Kidney (tissue), 14 donors: ENCODE data around the gene NUFIP2. TPM values are rescaled to one million over a fixed set of nuclear protein-coding genes. Genes with fewer than 3 reads are reported as not detected.
A peak's percentile ranks its signal among the peaks of the same experiment; 100 is the strongest.

ENCODE experiments used
- DNase-seq, 5 donors: peaks; one replicate each; pipeline ENCODE4 v3.0.0-alpha.2; 2013 to 2020
- FAIRE-seq: peaks from 2 replicates; lab custom pipeline; 2012; peaks lifted over from hg19 to GRCh38; lab: Jason Lieb, UNC
- H3K27ac ChIP-seq, 2 donors: one replicate each; pipeline ENCODE4 v1.7.0; 2013; ENCODE audit warnings: low read depth in 2 of 2, low read length in 2 of 2, inconsistent platforms in 1 of 2
- H3K27me3 ChIP-seq: one replicate; pipeline ENCODE4 v1.7.1; 2013; ENCODE audit warnings: low read length, inconsistent platforms; ENCODE audit not compliant: control insufficient read depth, insufficient read depth
- H3K36me3 ChIP-seq, 3 donors: one replicate each; pipeline versions ENCODE4 v1.7.0 to v1.7.1; 2013; ENCODE audit warnings: low read length in 3 of 3, control low read depth in 1 of 3, inconsistent platforms in 1 of 3; ENCODE audit not compliant: insufficient read depth in 3 of 3, control insufficient read depth in 2 of 3
- H3K4me1 ChIP-seq, 3 donors: one replicate each; pipeline versions ENCODE4 v1.7.0 to v1.7.1; 2013; ENCODE audit warnings: low read length in 3 of 3, inconsistent platforms in 1 of 3, low read depth in 1 of 3; ENCODE audit not compliant: control insufficient read depth in 2 of 3, insufficient read depth in 2 of 3
- H3K4me3 ChIP-seq, 3 donors: one replicate each; pipeline versions ENCODE4 v1.7.0 to v1.8.1; 2013; ENCODE audit warnings: low read length in 3 of 3, control low read depth in 1 of 3, inconsistent platforms in 1 of 3
- H3K9ac ChIP-seq, 3 donors: one replicate each; pipeline versions ENCODE4 v1.7.0 to v1.7.1; 2013; ENCODE audit warnings: low read length in 3 of 3, control low read depth in 1 of 3, inconsistent platforms in 1 of 3
- H3K9me3 ChIP-seq, 3 donors: one replicate each; pipeline versions ENCODE4 v1.7.0 to v1.7.1; 2013; ENCODE audit warnings: low read length in 3 of 3, control low read depth in 1 of 3, inconsistent platforms in 1 of 3; ENCODE audit not compliant: control insufficient read depth in 2 of 3, insufficient read depth in 1 of 3
- CTCF ChIP-seq: IDR thresholded peaks from 3 replicates; pipeline ENCODE4 v1.5.1; 2012; ENCODE audit warnings: mild to moderate bottlenecking, moderate library complexity, borderline replicate concordance; ENCODE audit not compliant: insufficient read depth; ENCODE audit errors: extremely low read depth
- intact Hi-C: fragments of 100-400 bp; cut with DNase I; formaldehyde crosslinking; loops from one replicate; pipeline ENCODE4 v1.11.1; 2022
- polyA plus RNA-seq: library from polyadenylated mRNA; stranded (reverse); fragments of 350-450 nt; fragmentation: Illumina TruSeq; extraction: RNeasy Lipid Tissue Mini Kit (QIAGEN cat#74804); gene quantifications from one replicate; pipeline ENCODE4 v1.2.3, GENCODE V29; 2014; ENCODE audit warnings: low read depth, low replicate concordance; ENCODE audit not compliant: insufficient read depth
- total RNA-seq: library from RNA; stranded (reverse); fragmentation: NEBNext Ultra II Directional; extraction: Animal tissue kit (Norgen Biotek cat#: 25700); gene quantifications from one replicate; pipeline ENCODE4 v1.2.1, GENCODE V29; 2021
- donor health status: control.
- donor health status: control.
- donor health status: control.
- donor health status: control.
- donor health status: control.
- donor health status: DM: yes; HTN: yes; CAD: no.
- donor health status: Normal renal cell carcinoma (clear cell type).

Gene NUFIP2
- total and polyA plus RNA-seq, 2 donors from 2014 or later = 7.6 to 52.3 TPM

DNA sequence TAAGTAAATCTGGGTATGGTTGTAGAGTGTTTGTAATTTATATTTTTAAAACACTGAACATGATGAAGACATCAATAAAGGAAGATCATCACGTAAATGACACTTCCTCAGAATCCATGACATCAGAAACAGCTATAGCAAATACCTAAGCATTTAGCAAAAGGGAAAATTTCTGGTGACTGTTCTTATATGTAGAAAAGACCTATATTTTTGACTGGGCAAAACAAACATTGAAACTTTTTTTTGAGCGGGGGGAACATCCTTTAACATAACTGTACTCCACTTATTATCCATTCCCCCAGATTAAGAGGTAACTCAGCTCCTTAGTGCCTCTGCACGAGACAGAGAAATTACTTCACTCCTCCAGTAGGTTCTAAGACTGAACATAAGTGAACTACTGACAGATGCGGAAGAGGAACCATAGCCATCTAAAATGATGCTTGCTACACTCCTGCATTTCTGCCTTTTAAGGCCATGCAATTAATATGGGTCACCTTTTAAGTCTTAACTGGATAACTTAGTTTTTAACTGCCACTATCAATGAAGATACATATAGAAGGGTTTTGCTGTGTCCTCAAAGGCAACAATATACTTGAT, 37.9 kb downstream of the NUFIP2 start:
- H3K36me3 ChIP-seq = peaks cover 0 to 9% (median 5%) of the 10 kb centered on the region in 3 donors
- H3K9me3 ChIP-seq = no peaks in the 10 kb centered on the region
- H3K27ac ChIP-seq = no peak overlapping the region
- H3K4me1 ChIP-seq = peaks cover 0 to 3% (median 0%) of the 10 kb centered on the region in 3 donors
- intact Hi-C loops = no loop called here
- FAIRE-seq (no peak), DNase-seq (no peak)
- TF ChIP-seq CTCF = no peak
- no peaks in the 10 kb centered on the region for H3K27me3 ChIP-seq
- no peak overlapping the region for H3K9ac ChIP-seq
- H3K4me3 ChIP-seq = no peak overlapping the region

GRCh38 chr17:29253037-29253436, 40.9 kb downstream of the NUFIP2 start:
- no peak overlapping the region for H3K27ac ChIP-seq
- TF ChIP-seq CTCF = no peak
- no peak for DNase-seq
- H3K27me3 ChIP-seq = no peaks in the 10 kb centered on the region
- no peaks in the 10 kb centered on the region for H3K9me3 ChIP-seq
- H3K9ac ChIP-seq = no peak overlapping the region
- H3K36me3 ChIP-seq = peaks cover 0 to 3% (median 2%) of the 10 kb centered on the region in 3 donors
- peaks cover 0 to 3% (median 0%) of the 10 kb centered on the region in 3 donors for H3K4me1 ChIP-seq
- H3K4me3 ChIP-seq = no peak overlapping the region
- no peak for FAIRE-seq
- intact Hi-C loops = no loop called here

DNA sequence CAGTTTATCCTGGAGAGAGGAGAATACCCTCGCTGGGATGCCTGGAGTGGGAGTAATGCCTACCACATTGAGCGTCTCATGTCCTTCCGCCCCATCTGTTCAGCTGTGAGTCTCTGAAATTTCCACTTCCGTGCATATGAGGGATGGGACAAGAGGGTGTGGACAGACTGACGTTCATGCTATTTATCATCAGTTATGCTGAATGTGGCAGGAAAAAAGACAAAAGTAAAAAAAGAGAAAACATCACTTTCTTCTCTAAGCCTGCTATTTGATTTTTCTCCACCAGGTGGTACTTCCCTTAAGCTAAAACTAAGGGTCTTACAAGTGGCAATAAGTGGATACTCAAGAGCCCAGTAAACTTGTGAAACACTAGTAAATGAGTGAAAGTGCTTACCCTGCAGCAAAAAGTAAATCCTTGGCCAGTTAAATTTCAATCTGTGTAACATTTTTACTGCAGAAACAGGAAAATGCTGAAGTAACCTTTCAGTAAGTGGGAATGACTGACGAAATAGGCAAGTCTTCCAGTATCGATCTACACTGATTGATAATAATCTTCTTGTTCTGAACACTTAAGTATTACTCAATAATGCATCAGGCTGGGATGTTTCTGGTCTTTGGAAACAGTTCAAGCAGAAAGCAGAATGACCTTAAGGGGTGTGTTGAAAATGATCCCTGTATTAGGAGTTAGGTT, 41.7 kb downstream of the NUFIP2 start:
- Histone ChIP-seq H3K9ac (no peak overlapping the region), H3K27me3 (no peaks in the 10 kb centered on the region), H3K9me3 (no peaks in the 10 kb centered on the region), H3K27ac (no peak overlapping the region), H3K4me3 (no peak overlapping the region), H3K4me1 (peaks cover 0 to 3% (median 0%) of the 10 kb centered on the region in 3 donors), H3K36me3 (peaks cover 0 to 3% (median 2%) of the 10 kb centered on the region in 3 donors)
- no peak for FAIRE-seq
- no peak for TF ChIP-seq CTCF
- peak in 2 of 5 donors; percentile 16 to 27 for DNase-seq
- intact Hi-C loops = no loop called here
